Measurements from ENCODE around the gene CDH5. TPM values are rescaled to one million over a fixed set of nuclear protein-coding genes. Genes with fewer than 3 reads are reported as not detected.
A peak's percentile ranks its signal among the peaks of the same experiment; 100 is the strongest.

Gene CDH5
- total RNA-seq (765 and 804 TPM in 2 replicates), polyA plus RNA-seq (815 and 836 TPM in 2 replicates), polyA minus RNA-seq (1,106 and 1,227 TPM in 2 replicates), Bru-seq, nascent RNA (percentile 98 among the genes with signal in this experiment), BruChase-seq, experiment 1, labeled RNA remaining after a 6-hour chase (percentile 99 among the genes with signal in this experiment), BruChase-seq, experiment 2, labeled RNA remaining after a 2-hour chase (percentile 99 among the genes with signal in this experiment)
- polyA plus RNA-seq (2011; cell fraction: cytosol; rRNA removed) = 612 and 674 TPM in 2 replicates
- 968 and 1,022 TPM in 2 replicates for polyA plus RNA-seq (2011; cell fraction: nucleus; rRNA removed)
- 660 and 706 TPM in 2 replicates for polyA plus RNA-seq (2012)
- polyA minus RNA-seq (2011; cell fraction: cytosol; rRNA and poly(A)+ RNA removed) = 1.3 TPM
- polyA minus RNA-seq (2011; cell fraction: nucleus; rRNA and poly(A)+ RNA removed) = 678 and 739 TPM in 2 replicates
- long read RNA-seq, full-length matches to known transcripts = 844 of 1,341 reads
- long read RNA-seq, partial matches to known transcripts = 443 of 1,341 reads
- long read RNA-seq, other reads (novel, unspliced or antisense) = 54 of 1,341 reads

- peaks cover 81% of the 10 kb centered on the region for H3K4me1 ChIP-seq (ENCODE audit: control insufficient read depth, extremely low read depth, insufficient read depth, low read length)
- peaks cover 60% of the 10 kb centered on the region for H3K79me2 ChIP-seq (ENCODE audit: control insufficient read depth, insufficient read depth, low read length)
- H2AFZ ChIP-seq (ENCODE audit: low read depth, low read length) = no peak within 1 kb of the TSS
- peaks cover 14% of the 10 kb centered on the region in 2 experiments for H3K36me3 ChIP-seq (ENCODE audit: control insufficient read depth in 2 of 2, extremely low read depth in 1 of 2, insufficient read depth in 2 of 2, low read length in 2 of 2)
- ChIA-PET POLR2A (interaction anchor here (0.6 to 5.4 kb wide), 6 partner anchors 8 to 20 kb away, joined by 3 to 53 read pairs (median 9); no protein-coding TSS in a partner anchor), CTCF (interaction anchor here (1.3 to 9.6 kb wide), 7 partner anchors 9 to 149 kb away, joined by 3 to 126 read pairs (median 7); no protein-coding TSS in a partner anchor)
- DNase-seq (ENCODE audit: low read depth, low spot score) (peak; percentile 90), FAIRE-seq (peak; percentile 83)
- peak within 1 kb of the TSS; percentile 61 to 90 (median 85) for H3K4me3 ChIP-seq (replicated peaks in 1 of 3; ENCODE audit: insufficient read depth in 1 of 3, low read depth in 1 of 3, low read length in 3 of 3)
- dilution Hi-C loops (cut with MboI; ENCODE audit: extremely low pct_ligation_motif_present, low sequenced_read_pairs) = no loop called here
- intact Hi-C loops (cut with micrococcal nuclease) = loop anchor here (1.0 kb wide), 1 partner anchor 16 kb away; no protein-coding TSS in a partner anchor
- peak; percentile 99 for TF ChIP-seq POLR2A (IDR thresholded peaks at IDR 0.05; ENCODE audit: low read depth, low read length)
- TF ChIP-seq POLR2AphosphoS5 (IDR thresholded peaks at IDR 0.05; ENCODE audit: insufficient read depth, low read depth, low read length) = peak; percentile 99
- TF ChIP-seq GATA2 (IDR thresholded peaks at IDR 0.05; ENCODE audit: insufficient read depth, insufficient read length, low read depth, low read length) = no peak
- H3K4me2 ChIP-seq (ENCODE audit: insufficient read depth, low read length) = peak within 1 kb of the TSS; percentile 92
- BruUV-seq (replicated peaks) = TSS peak; percentile 61
- H3K9ac ChIP-seq (replicated peaks; ENCODE audit: extremely low read depth, insufficient read depth, low read length) = peak within 1 kb of the TSS; percentile 98
- H3K9me1 ChIP-seq (replicated peaks; ENCODE audit: control insufficient read depth, extremely low read depth, insufficient read depth, low read length) = no peaks in the 10 kb centered on the region
- H3K27me3 ChIP-seq (ENCODE audit: control insufficient read depth in 2 of 2, insufficient read depth in 2 of 2, low read length in 2 of 2) = no peaks in the 10 kb centered on the region
- H3K27ac ChIP-seq (ENCODE audit: insufficient read depth, low read depth, low read length) = peak within 1 kb of the TSS; percentile 99
- no peaks in the 10 kb centered on the region for H3K9me3 ChIP-seq (replicated peaks; ENCODE audit: control insufficient read depth, insufficient read depth, low read length)
- no peaks in the 10 kb centered on the region for H4K20me1 ChIP-seq (replicated peaks; ENCODE audit: control insufficient read depth, extremely low read depth, insufficient read depth, low read length)
Measured at GRCh38 chr16:66366433-66367299, at the start of gene CDH5. TSS of gene CDH5 (plus strand) at chr16:66366691. CDS start at chr16:66379338, 12,647 bp downstream.

GRCh38 chr16:66318505-66318904 lies 48.0 kb upstream of the CDH5 start:
- DNase-seq (ENCODE audit: low read depth, low spot score) (no peak), FAIRE-seq (no peak)
- H3K79me2 ChIP-seq (ENCODE audit: control insufficient read depth, insufficient read depth, low read length) = no peaks in the 10 kb centered on the region
- TF ChIP-seq FOS (IDR thresholded peaks at IDR 0.05; ENCODE audit: borderline replicate concordance, insufficient read depth, low read length) (no peak), JUN (IDR thresholded peaks at IDR 0.05; ENCODE audit: borderline replicate concordance, insufficient read depth, insufficient read length, low read depth) (no peak), MYC (IDR thresholded peaks at IDR 0.05; ENCODE audit: low read depth, low read length) (no peak), EZH2 (IDR thresholded peaks at IDR 0.05; ENCODE audit: borderline replicate concordance, low read depth, low read length, severe bottlenecking) (no peak)
- H2AFZ ChIP-seq (ENCODE audit: low read depth, low read length) = no peak overlapping the region
- no peak overlapping the region for H3K4me2 ChIP-seq (ENCODE audit: insufficient read depth, low read length)
- POLR2A ChIA-PET = no interaction called here
- H4K20me1 ChIP-seq (replicated peaks; ENCODE audit: control insufficient read depth, extremely low read depth, insufficient read depth, low read length) = no peaks in the 10 kb centered on the region
- no peak overlapping the region for H3K27ac ChIP-seq (ENCODE audit: insufficient read depth, low read depth, low read length)
- no peak overlapping the region for H3K4me3 ChIP-seq (replicated peaks in 1 of 3; ENCODE audit: insufficient read depth in 1 of 3, low read depth in 1 of 3, low read length in 3 of 3)
- CTCF ChIA-PET = interaction anchor here (0.9 to 4.3 kb wide), 4 partner anchors 23 to 47 kb away, joined by 3 to 39 read pairs (median 8); no protein-coding TSS in a partner anchor
- H3K9ac ChIP-seq (replicated peaks; ENCODE audit: extremely low read depth, insufficient read depth, low read length) = no peak overlapping the region
- H3K36me3 ChIP-seq (ENCODE audit: control insufficient read depth in 2 of 2, extremely low read depth in 1 of 2, insufficient read depth in 2 of 2, low read length in 2 of 2) = no peaks in the 10 kb centered on the region
- no peaks in the 10 kb centered on the region for H3K9me3 ChIP-seq (replicated peaks; ENCODE audit: control insufficient read depth, insufficient read depth, low read length)
- intact Hi-C loops (cut with micrococcal nuclease) (no loop called here), dilution Hi-C loops (cut with MboI; ENCODE audit: extremely low pct_ligation_motif_present, low sequenced_read_pairs) (no loop called here)
- no peaks in the 10 kb centered on the region for H3K4me1 ChIP-seq (ENCODE audit: control insufficient read depth, extremely low read depth, insufficient read depth, low read length)
- BruUV-seq (replicated peaks) = no TSS peak
- peaks cover 0 to 2% of the 10 kb centered on the region in 2 experiments for H3K27me3 ChIP-seq (ENCODE audit: control insufficient read depth in 2 of 2, insufficient read depth in 2 of 2, low read length in 2 of 2)
- H3K9me1 ChIP-seq (replicated peaks; ENCODE audit: control insufficient read depth, extremely low read depth, insufficient read depth, low read length) = no peaks in the 10 kb centered on the region

Measured in endothelial cell of umbilical vein (primary cell).